GM21528 (cell line): Measurements from ENCODE around the gene PVALB.

ENCODE experiments used
- ATAC-seq: cut with Tn5 transposase; IDR thresholded peaks from one replicate; pipeline ENCODE4 v1.9.1; 2021; ENCODE audit warnings: mild to moderate bottlenecking, moderate library complexity; ENCODE audit not compliant: unreplicated experiment, low FRiP score

Gene PVALB

DNA sequence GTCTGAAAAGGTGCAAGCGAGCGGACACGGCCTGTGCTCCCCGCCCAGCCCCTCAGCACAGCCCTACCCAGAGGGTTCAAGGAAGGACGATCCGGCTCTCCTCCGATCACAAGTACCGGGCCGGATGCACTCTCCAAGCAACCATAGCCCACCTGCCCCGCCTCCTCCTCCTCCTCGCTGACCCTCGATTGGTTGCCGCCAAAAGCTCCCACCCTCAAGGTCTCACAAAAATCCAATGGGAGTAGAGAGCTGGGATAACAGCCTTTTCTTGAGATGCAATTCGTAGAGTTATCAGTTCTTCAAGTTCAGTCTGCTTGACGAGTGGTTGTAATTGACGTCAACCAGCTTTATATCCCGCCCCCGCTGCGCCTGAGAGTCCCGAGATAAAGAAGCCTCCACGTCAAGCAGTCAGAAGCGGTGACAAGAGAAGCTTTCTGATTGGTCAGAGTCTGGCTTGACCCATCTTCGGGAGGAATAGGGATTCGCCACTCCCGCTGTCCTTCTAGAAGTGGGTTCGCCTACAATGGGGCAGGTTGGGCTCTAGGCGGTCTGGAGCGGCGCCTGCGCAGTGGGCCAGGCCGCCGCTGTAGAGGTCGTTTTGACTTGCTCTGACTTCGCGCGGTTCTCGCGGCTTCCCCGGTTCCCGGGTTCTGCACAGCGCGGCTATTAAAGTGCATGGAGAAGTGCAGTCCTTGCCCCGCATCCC, 40.7 kb downstream of the PVALB start, which contains the start of gene IFT27:
IFT27 (minus strand) TSS at position 156 of the 706 bp plus-strand sequence. CDS start 412 bp downstream, outside the sequence.
- ATAC-seq, result peak; percentile 89

DNA sequence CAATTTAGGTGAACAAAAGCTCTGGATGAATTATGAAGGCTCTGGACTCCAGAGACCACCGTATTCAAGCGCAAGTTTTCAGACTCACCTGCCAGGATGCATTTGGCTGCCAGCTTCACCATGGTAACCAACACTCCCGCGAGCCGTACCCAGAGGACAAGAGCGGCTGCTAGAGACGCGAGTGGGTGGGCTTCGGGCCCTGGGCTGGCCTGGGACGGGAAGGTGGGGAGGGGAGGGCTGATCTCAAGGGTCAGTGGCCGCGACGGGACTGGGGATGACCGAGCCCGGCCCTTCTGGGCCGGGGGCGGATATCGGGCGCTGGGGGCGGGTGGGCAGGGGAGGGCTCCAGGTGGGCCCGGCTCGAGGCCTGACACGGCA, 41.3 kb downstream of the PVALB start:
- ATAC-seq, result peak; percentile 18

- no peak for ATAC-seq
Measured at GRCh38 chr22:36773935-36774334, 42.9 kb downstream of the PVALB start.

DNA sequence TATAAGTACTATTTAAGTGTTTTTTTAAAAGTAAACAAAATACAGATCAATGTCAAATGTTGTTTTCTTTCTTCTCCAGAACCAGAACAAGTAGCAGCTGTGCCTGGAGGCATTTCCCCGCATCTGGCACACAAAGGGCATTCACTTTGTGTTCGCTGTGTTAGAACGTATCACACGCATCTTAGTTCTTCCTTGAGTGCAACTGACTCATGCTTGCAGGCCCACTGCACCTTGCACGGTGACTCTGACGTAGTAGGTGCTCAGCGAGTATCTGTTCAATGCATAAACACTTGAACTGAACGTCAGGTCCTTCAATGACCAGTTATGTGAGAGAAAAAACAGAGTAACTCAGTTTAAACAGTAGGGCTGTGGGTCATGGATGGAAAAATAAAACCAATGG, 44.4 kb downstream of the PVALB start:
- ATAC-seq, result no peak

DNA sequence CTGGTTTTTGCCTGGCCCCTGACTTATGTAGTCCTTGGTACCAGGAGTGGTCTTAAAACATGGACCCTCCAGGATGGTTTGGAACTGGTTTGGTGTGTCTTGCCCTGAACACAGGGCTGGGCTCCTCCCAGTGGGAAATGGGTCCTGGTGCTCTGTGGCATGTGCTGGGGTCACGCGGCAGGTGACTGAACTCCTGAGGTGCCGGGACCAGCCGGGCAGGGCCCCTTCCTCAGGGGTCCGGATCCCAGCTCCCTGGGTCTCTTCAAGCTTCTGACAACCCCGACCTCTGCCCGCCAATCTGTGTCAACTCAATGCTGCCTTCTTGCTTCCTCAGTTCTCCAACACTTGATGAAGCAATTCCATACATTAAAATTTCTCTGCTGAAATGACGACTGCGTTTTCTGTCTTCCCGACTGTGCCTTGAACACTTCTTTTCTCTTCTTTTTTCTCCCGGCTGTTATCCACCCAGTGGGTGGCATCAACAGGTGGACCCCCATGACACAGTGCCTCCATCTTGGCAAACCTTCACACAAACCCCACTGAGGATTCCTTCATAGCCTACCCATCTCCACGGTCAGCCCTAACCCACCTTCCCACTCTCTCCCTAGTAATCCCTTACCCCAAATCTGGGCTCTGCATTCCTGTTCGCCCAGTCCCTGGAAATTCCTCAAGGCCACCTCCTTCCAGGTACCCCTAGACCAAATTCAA, 45.3 kb downstream of the PVALB start:
- ATAC-seq, result no peak

GRCh38 chr22:36770513-36771231, 46.2 kb downstream of the PVALB start:
- ATAC-seq, result no peak

DNA sequence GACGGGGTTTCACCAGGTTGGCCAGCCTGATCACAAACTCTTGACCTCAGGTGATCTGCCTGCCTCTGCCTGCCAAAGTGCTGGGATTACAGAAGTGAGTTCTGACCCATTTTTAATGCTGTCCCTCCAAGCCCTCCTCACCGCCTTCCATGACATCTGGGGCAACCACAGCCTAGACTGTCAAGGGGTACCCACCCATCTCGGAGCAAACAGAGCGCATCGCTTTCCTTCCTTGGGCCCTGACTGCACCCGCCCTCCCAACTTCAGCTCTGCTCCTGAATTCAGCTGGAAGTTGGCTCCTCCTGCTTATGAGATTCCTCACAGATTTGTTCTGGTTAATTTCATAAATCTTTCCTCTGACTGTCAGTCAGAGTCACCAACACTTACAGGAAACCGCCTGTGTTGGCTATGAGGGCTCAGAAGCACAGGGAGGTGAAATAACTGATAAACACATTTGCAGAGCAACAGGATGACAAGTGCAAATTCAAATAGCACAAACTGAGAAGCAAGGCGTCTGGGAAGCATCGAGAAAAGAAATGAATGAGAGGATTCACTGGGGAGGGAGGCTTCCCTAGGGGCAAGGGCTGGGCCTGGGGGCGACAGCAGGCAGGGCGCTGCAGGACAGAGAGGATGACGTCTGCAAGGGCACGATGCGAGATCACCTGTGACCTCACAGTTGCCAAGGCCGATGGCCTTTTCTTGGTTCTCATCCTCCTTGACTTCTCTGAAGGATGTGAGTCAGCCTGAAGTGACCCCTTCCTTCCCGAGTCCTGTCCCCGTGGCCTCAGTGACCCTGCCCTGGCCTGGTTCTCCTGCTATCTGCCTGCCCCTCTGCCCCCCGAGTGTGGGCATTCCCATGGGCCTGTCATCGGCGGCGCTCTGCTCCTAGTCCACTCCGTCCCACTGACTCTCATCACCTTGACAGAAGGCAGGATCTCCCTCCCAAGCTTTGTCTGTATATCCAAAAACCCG, 47.0 kb downstream of the PVALB start:
- ATAC-seq, result no peak

- no peak for ATAC-seq
Measured at GRCh38 chr22:36768616-36769015, 48.2 kb downstream of the PVALB start.

- ATAC-seq, result no peak
Measured at GRCh38 chr22:36768141-36768540, 48.7 kb downstream of the PVALB start.

- ATAC-seq, result no peak
Measured at GRCh38 chr22:36767035-36767775, 49.6 kb downstream of the PVALB start.

DNA sequence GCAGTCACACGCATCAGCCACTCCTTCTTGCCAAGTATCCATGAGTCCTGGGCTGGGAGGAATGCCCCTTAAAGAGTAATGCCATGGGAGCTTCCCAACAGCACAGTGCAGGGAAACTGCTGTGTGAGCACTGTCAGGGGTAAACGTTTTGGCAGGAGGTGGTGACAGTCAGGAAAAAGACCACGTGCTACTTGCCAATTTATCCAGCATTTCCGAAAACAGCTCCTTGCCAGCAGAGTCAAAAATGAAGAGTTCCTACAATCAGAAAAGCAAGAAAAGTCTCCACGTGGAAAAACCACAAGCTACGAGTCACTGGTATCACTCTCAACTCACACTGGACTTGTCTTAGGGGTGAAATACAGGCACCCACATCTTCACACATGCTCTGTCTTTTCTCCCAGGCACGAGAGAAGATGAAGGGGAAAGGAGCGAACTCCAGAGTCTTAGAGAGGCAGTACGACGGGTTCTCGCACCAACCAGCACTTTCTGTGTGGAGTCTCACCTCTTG, 50.8 kb downstream of the PVALB start:
- ATAC-seq, result no peak

- ATAC-seq, result no peak
Measured at GRCh38 chr22:36765131-36765942, 51.5 kb downstream of the PVALB start.

- no peak for ATAC-seq
Measured at GRCh38 chr22:36764641-36765040, 52.2 kb downstream of the PVALB start.

GRCh38 chr22:36764060-36764459, 52.8 kb downstream of the PVALB start:
- ATAC-seq, result no peak

- no peak for ATAC-seq
Measured at GRCh38 chr22:36763576-36763975, 53.3 kb downstream of the PVALB start.

DNA sequence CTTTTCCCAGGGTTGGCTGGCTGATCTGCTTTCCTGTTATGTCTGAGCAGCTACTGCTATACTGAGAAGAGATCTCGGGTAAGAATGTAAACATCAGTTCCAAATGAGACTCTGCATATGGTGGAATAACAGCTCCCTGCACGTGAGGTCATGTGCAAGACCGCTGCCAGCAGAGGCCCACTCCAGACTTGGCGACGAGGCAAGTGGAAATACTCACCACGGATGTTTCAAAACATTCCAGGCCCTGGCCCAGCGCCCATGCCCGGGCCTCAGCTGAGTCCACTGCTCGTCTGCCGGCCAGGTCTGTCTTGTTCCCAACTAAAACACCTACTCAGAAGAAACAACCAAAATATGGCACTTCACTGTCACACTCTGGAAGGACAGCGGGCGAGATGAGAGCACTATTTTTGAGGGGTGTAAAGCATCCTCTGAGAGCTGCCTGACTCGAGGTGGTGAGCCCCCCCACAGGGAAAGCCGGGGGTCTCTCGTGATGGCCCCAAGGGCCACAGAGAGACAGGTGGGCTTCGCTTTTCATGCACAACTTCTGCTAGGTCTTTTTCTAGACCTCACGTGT, 54.1 kb downstream of the PVALB start:
- ATAC-seq, result no peak

DNA sequence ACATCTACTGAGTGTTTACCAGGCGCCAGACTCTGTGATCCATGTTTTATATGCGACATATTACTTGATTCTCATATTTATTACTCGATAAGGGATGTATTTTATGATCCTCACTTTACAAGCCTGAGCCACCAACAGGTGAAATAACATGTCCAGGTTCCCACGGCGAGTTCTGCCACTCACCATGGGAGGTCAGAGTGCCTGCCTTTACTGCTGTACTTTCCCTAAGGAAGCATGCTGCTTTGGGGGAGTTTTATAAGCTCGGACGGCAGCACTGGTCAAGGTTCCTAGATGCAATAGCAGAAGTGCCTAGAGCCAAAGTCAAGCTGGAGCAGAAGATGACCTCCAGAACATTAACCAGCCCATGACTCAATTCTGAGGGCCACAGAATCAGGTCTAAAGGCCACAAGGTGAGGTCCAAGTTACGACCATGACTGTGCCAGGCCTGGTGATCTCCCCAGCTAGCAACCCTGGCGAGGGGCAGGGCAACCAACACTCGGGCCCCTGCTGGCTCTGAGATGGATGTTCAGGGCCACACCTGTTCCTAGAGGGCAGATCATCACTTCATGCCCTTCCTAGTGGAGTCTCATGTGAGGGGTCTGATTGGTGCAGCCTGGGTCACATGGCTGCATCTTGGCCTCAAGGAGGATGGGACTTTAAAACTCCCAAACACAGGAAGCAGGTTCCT, 55.1 kb downstream of the PVALB start:
- ATAC-seq, result no peak

DNA sequence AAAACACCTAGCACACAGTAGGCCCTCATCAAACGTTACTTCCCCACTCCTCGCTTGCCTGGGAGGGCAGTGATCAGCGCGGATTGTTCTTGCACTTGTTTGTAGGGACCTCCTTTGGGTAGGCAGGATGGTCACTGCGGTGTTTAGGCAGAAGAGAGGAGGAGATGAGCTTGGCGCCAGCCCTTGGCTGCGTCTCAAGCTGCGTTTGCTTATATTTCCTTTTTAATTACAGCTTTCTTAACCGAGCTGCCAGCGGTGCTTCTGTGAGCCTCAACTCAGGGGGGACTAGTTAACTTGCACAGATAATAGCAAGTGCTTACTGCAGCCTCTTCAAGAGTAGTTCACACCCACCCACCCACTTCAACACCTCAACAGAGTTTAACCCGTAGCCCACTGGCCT, 56.0 kb downstream of the PVALB start:
- ATAC-seq, result no peak
